NCI-H2227 (cell line): ENCODE results near the gene SORL1.
"Not testable (repeated sequence)": the region's sequence is repeated elsewhere in the genome, so short reads cannot be mapped to it uniquely, and the experiment has no call there.

ENCODE experiments used
- DNase-seq: peaks from one replicate; lab custom pipeline; 2025; ENCODE audit not compliant: unreplicated experiment; lab: John Stamatoyannopoulos, UW

The SORL1 gene

GRCh38 chr11:121560236-121560635, 108.1 kb downstream of the SORL1 start:
- DNase-seq: no peak

- DNase-seq: no peak
Measured at GRCh38 chr11:121561240-121561639, 109.1 kb downstream of the SORL1 start.

GRCh38 chr11:121561716-121562115, 109.6 kb downstream of the SORL1 start:
- no peak for DNase-seq

GRCh38 chr11:121563003-121563402, 110.9 kb downstream of the SORL1 start:
- no peak for DNase-seq

DNA sequence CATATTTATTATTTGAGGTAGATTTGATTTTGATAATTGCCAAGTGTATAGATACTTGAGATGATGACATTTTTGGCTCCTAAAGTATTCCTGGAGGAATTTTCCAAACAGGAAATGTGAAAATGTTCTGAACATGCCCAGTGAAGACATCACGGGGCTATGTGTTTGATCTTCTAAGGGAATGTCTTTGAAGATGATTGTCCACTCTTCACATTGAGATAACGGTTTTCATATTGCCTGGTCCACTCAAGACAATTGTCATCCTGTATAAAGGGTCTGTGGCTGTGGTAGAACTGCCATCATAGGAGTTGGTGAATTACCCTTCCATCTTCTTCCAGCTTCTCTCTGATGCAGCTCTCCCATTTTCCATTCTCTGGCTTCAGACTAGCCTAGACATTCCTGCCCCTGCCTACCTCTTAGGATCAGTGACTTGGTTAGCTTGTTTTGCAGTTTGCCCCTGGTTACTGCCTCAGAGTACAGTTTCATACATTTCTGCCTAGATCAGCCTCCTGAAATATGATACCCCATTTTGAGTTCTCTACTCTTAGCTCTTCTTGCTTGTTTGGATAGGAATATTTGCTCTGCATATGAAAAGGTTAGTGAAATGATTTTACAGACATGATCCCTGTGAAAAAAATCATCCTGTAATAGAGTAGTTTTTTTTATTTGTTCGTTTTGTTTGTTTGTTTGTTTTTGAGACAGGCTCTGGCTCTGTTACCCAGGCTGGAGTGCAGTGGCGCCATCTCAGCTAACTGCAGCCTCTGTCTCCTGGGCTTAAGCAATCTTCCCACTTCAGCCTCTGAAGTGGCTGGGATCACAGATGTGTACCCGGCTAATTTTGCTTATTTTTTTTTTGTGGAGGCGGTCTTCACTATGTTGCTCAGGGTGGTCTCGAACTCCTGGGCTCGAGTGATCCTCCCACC, 112.0 kb downstream of the SORL1 start:
- no peak for DNase-seq

- DNase-seq: no peak
Measured at GRCh38 chr11:121564948-121565684, 113.0 kb downstream of the SORL1 start.

DNA sequence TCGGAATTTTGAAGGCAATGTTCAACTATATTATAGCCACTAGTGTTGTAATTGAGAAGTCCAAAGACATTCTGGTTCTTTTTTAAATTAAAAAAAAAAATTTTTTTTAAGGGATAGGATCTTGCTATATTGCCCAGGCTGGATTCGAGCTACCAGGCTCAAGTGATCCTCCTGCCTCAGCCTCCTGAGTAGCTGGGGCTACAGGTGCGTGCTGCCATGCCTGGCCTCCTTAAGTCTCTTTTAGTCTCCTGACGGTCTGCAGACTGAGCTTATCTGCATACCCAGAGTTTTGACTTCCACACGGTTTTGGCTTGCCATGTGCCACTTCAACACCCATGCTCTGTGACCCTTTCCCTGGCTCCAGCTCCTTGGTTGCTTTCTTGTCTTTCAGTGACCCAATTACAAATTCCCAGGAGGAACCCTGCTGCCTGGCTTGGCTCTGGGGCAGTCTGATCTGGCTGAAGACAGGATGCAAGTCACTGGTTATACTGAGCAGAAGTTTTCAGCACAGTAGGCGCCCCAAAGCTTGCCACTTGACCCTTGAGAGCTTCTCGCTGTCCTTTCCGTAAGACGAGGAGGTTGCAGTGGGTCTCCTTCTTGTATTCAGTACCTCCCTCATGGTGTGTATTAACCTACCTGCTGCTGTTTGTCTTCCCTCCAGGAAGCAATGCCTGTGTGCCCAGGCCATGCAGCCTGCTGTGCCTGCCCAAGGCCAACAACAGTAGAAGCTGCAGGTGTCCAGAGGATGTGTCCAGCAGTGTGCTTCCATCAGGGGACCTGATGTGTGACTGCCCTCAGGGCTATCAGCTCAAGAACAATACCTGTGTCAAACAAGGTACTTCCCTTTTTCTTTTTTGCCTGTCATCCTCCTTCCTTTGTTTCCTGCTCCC, 114.4 kb downstream of the SORL1 start:
- DNase-seq: no peak

GRCh38 chr11:121567995-121568394, 115.9 kb downstream of the SORL1 start:
- no peak for DNase-seq

DNA sequence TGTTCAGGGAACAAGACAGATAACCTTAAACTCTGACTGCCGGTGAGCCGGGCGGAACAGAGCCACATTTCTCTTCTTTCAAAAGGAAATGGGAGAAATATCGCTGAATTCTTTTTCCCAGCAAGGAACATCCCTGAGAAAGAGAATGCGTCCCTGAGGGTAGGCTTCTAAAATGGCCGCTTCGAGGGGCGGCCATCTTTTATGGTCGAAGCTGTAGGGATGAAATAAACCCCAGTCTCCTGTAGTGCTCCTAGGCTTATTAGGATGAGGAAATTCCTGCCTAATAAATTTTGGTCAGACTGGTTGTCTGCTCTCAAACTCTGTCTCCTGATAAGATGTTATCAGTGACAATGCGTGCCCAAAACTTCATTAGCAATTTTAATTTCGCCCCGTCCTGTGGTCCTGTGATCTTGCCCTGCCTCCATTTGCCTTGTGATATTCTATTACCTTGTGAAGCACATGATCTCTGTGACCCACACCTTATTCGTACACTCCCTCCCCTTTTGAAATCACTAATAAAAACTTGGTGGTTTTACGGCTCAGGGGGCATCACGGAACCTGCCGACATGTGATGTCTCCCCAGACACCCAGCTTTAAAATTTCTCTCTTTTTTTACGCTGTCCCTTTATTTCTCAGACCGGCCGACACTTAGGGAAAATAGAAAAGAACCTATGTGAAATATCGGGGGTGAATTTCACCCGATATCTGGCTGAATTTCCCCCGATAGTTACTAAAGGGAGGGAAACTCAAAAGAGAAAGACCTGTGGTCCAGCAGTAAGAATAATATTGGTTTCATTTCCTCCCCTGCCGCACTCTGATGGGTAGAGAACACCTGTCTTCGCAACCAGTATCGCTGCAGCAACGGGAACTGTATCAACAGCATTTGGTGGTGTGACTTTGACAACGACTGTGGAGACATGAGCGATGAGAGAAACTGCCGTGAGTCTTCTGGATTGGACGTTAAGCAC, 117.5 kb downstream of the SORL1 start:
- DNase-seq: not testable (repeated sequence)

GRCh38 chr11:121570453-121570852, 118.3 kb downstream of the SORL1 start:
- no peak for DNase-seq

DNA sequence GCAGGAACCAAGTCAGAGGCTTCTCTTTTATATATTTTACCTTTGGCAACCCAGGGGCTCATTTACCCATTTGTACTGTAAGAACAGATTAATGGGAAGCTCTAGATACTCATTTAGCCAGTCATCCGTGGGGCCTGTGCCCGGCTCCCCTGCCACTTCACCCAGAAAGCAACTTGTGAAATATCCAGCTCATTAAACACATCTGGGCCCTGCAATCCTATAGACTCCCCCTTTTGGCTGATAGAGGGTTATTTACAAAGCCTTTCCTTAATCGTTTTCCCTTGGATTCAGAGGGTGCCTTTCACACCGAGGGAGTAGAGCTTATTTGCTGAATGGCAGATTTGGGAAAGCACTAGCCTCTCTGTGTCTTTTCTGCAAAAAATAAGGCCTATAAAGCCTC, 119.4 kb downstream of the SORL1 start:
- DNase-seq: no peak

GRCh38 chr11:121572571-121573059, 120.5 kb downstream of the SORL1 start:
- peak; percentile 29 for DNase-seq

DNA sequence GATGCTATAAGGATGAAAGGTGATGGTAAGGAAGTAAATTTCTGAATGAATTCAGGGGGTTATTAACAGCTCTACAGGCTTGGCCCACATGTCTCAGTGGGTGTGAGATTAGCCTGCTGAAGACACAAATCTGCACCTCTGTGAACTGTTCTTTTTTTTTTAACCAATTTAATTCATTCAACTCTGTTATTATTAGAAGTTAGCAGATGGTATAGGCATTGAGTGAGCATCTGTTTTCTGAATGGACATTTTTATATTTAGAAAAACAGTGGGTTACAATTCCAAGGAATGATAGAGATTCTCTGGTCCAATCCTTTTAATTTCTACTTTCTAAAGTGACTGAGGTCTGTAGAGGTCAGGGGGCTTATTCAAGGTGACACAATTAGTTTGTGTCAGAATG, 122.7 kb downstream of the SORL1 start:
- no peak for DNase-seq

GRCh38 chr11:121575250-121575962, 123.3 kb downstream of the SORL1 start:
- peak; percentile 7 for DNase-seq

GRCh38 chr11:121575963-121576290, 123.8 kb downstream of the SORL1 start:
- DNase-seq: no peak

GRCh38 chr11:121576531-121576930, 124.4 kb downstream of the SORL1 start:
- DNase-seq: no peak

GRCh38 chr11:121577106-121577848, 125.2 kb downstream of the SORL1 start:
- DNase-seq: no peak

DNA sequence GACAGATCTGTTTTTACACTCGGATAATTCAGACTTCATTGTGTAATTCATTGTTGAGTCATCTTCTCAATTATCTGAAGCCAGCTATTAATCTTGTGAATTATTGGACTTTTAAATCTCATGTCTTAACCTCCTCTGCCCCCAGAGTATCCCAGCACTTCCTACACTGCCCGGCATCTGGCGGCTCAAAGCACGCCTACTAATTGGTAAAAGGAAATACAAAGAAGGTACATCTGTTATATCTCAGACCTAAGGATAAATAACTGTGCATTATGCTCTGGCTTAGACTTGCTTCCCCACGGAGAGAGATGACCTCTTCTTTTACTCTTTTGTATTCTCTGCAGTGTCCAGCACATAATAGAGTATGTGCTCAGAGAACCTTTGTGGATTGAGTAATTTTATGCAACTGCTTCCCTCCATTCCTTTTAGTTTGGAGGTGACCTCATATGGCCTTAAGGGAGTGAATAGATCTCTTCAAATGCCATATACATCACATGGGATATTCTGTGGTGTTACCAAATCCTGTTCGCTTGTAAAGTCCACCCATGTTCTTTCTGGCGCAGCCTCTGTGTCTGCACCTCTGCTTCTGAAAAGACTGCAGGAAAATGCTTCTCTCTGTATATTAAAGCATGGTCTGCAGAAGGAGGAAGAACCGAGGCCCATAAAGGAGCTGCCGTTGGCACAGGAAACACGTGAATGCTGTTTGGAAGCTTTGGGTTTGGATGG, 126.3 kb downstream of the SORL1 start:
- peak; percentile 77 for DNase-seq
